Measurements from ENCODE around the gene BRIX1.

DNA sequence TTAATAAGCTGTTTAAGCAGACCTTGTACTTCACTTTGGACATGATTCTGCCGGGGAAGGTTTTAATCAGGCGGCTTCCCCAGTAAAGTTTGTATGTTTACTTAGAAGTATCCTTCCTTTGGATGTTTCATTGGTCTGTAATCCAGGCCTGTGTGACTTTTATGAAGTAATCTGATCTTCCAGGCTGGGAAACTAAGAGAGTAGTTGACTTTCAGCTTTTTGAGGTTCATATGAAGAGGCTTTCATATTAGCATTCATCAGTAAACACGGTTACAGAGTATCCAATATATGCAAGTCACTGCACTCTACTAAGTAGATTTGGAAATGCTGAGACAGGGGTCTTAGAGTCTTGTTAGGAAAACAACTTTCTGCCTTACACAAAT lies 14.9 kb downstream of the BRIX1 start:
- TF ChIP-seq, protein P1, sequence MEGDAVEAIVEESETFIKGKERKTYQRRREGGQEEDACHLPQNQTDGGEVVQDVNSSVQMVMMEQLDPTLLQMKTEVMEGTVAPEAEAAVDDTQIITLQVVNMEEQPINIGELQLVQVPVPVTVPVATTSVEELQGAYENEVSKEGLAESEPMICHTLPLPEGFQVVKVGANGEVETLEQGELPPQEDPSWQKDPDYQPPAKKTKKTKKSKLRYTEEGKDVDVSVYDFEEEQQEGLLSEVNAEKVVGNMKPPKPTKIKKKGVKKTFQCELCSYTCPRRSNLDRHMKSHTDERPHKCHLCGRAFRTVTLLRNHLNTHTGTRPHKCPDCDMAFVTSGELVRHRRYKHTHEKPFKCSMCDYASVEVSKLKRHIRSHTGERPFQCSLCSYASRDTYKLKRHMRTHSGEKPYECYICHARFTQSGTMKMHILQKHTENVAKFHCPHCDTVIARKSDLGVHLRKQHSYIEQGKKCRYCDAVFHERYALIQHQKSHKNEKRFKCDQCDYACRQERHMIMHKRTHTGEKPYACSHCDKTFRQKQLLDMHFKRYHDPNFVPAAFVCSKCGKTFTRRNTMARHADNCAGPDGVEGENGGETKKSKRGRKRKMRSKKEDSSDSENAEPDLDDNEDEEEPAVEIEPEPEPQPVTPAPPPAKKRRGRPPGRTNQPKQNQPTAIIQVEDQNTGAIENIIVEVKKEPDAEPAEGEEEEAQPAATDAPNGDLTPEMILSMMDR (IDR thresholded peaks at IDR 0.05; ENCODE audit: extremely low read depth in 1 of 2, insufficient read depth in 1 of 2, low read depth in 1 of 2, low read length in 2 of 2), result no peak
- TF ChIP-seq EZH2 (IDR thresholded peaks at IDR 0.05; ENCODE audit: borderline replicate concordance, low read depth, low read length, severe bottlenecking) (no peak), POLR2A (IDR thresholded peaks at IDR 0.05; ENCODE audit: low read depth, low read length) (no peak)
